Prostate gland (tissue), 2 donors: ENCODE measurements around the gene ZMYND11.

Source experiments
- POLR2A ChIP-seq: fragments of 450-650 bp; IDR thresholded peaks from one replicate; pipeline ENCODE4 v1.6.1; 2016; ENCODE audit warnings: antibody characterized with exemption, mild to moderate bottlenecking
- POLR2AphosphoS5 ChIP-seq: sonication (generic); formaldehyde crosslinking; IDR thresholded peaks from one replicate; pipeline ENCODE4 v1.6.1; 2017; ENCODE audit warnings: antibody characterized with exemption
- TF ChIP-seq, protein P1 (sequence below), 4 experiments: fragments of 200-600 bp in 2 of 4; fragments of 450-650 bp in 2 of 4; sonication (generic) in 2 of 4; IDR thresholded peaks; 1 replicate in 3 of 4; 2 replicates in 1 of 4; pipeline ENCODE4 v1.5.1; 2016 to 2019; ENCODE audit warnings: antibody characterized with exemption in 4 of 4, mild to moderate bottlenecking in 2 of 4, moderate library complexity in 2 of 4

- TF ChIP-seq, protein P1, sequence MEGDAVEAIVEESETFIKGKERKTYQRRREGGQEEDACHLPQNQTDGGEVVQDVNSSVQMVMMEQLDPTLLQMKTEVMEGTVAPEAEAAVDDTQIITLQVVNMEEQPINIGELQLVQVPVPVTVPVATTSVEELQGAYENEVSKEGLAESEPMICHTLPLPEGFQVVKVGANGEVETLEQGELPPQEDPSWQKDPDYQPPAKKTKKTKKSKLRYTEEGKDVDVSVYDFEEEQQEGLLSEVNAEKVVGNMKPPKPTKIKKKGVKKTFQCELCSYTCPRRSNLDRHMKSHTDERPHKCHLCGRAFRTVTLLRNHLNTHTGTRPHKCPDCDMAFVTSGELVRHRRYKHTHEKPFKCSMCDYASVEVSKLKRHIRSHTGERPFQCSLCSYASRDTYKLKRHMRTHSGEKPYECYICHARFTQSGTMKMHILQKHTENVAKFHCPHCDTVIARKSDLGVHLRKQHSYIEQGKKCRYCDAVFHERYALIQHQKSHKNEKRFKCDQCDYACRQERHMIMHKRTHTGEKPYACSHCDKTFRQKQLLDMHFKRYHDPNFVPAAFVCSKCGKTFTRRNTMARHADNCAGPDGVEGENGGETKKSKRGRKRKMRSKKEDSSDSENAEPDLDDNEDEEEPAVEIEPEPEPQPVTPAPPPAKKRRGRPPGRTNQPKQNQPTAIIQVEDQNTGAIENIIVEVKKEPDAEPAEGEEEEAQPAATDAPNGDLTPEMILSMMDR (IDR thresholded peaks at IDR 0.05): no peak
- TF ChIP-seq POLR2AphosphoS5 (no peak), POLR2A (no peak)
These were observed 144.4 kb downstream of the ZMYND11 start for GRCh38 chr10:279655-280054.
